ENCODE data around the gene KANSL1L. TPM values are rescaled to one million over a fixed set of nuclear protein-coding genes. Genes with fewer than 3 reads are reported as not detected.
A peak's percentile ranks its signal among the peaks of the same experiment; 100 is the strongest.
"Not testable (repeated sequence)": the region's sequence is repeated elsewhere in the genome, so short reads cannot be mapped to it uniquely, and the experiment has no call there.

Gene KANSL1L
- polyA plus RNA-seq, 1 experiment, result 8.9 TPM

DNA sequence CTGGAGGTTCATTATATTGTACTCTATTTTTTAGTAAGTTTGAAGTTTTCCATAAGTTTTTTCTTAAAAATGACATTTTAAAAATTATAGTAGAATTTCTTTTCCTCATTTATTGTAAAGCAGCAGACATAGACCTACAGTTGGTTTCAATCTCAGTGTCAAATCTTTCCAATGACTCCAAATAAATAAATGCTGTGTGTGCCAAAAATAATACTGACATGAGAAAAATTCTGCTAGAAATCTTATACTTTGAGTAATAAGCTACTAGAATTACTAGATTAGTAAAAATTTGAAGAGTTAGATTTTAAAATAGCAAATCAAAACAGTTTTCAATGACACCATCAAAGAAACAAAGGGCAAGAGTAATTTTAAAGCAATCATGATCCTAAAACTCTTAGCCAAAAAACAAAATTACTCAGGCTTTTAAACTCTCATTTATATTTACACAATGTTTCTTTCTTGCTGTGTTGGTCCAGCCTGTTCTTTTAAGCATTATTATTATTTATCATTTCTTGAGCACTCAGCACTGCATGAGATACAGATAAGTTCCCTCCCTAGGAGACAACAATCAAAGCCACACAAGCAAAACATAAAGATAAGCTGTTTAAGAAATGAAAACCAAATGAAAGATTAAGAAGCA lies 8.3 kb upstream of the KANSL1L start:
- DNase-seq (ENCODE audit: low read depth, low spot score), result no peak
- TF ChIP-seq, protein P1, sequence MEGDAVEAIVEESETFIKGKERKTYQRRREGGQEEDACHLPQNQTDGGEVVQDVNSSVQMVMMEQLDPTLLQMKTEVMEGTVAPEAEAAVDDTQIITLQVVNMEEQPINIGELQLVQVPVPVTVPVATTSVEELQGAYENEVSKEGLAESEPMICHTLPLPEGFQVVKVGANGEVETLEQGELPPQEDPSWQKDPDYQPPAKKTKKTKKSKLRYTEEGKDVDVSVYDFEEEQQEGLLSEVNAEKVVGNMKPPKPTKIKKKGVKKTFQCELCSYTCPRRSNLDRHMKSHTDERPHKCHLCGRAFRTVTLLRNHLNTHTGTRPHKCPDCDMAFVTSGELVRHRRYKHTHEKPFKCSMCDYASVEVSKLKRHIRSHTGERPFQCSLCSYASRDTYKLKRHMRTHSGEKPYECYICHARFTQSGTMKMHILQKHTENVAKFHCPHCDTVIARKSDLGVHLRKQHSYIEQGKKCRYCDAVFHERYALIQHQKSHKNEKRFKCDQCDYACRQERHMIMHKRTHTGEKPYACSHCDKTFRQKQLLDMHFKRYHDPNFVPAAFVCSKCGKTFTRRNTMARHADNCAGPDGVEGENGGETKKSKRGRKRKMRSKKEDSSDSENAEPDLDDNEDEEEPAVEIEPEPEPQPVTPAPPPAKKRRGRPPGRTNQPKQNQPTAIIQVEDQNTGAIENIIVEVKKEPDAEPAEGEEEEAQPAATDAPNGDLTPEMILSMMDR (IDR thresholded peaks at IDR 0.05; ENCODE audit: low read depth, low read length), result no peak
- Histone ChIP-seq H3K4me3 (ENCODE audit: low read depth, low read length) (no peak overlapping the region), H3K9me3 (ENCODE audit: control insufficient read depth, insufficient read depth, low read length) (no peaks in the 10 kb centered on the region), H3K27me3 (ENCODE audit: control insufficient read depth, insufficient read depth, low read length) (no peaks in the 10 kb centered on the region), H3K27ac (ENCODE audit: low read depth, low read length) (no peak overlapping the region)
- CTCF ChIA-PET, result interaction anchor here (0.6 kb wide), 1 partner anchor 201 kb away, joined by 3 read pairs; no protein-coding TSS in a partner anchor
- POLR2A ChIA-PET, result no interaction called here

- TF ChIP-seq, protein P1 (IDR thresholded peaks at IDR 0.05; ENCODE audit: low read depth, low read length), result no peak
- Histone ChIP-seq H3K9me3 (ENCODE audit: control insufficient read depth, insufficient read depth, low read length) (no peaks in the 10 kb centered on the region), H3K27ac (ENCODE audit: low read depth, low read length) (no peak overlapping the region), H3K4me3 (ENCODE audit: low read depth, low read length) (no peak overlapping the region), H3K27me3 (ENCODE audit: control insufficient read depth, insufficient read depth, low read length) (no peaks in the 10 kb centered on the region)
- CTCF ChIA-PET, result interaction anchor here (0.7 to 1.9 kb wide), 3 partner anchors 17 to 107 kb away, joined by 3 to 6 read pairs (median 6); no protein-coding TSS in a partner anchor
- DNase-seq (ENCODE audit: low read depth, low spot score), result no peak
- POLR2A ChIA-PET, result no interaction called here
These were observed 6.6 kb upstream of the KANSL1L start for GRCh38 chr2:210177769-210178168.

- CTCF ChIA-PET, result interaction anchor here (0.7 to 1.9 kb wide), 3 partner anchors 18 to 106 kb away, joined by 3 to 6 read pairs (median 6); no protein-coding TSS in a partner anchor
- H3K27ac ChIP-seq (ENCODE audit: low read depth, low read length); DNase-seq (ENCODE audit: low read depth, low spot score); H3K9me3 ChIP-seq (ENCODE audit: control insufficient read depth, insufficient read depth, low read length); POLR2A ChIA-PET; H3K4me3 ChIP-seq (ENCODE audit: low read depth, low read length); H3K27me3 ChIP-seq (ENCODE audit: control insufficient read depth, insufficient read depth, low read length): not testable (repeated sequence)
These were observed 5.9 kb upstream of the KANSL1L start for GRCh38 chr2:210177115-210177514.

DNA sequence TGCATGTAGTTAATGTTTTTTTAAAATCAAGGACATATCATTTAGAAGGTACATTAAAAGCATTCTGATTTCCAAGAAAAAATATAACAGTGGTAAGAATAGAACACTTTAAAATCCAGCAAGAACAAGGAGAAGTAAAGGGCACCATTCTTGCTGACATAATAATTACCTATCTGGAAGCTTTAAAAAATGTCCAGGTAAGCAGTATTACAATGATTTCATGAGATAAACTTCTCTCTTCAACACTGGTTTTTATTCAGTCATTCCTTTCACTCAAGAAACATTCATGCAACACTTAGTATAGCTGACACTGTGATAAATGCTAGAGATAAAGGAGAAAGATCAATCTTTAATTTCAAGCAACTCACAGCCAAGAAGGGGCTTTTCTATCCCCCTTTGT lies 2.9 kb upstream of the KANSL1L start:
- Histone ChIP-seq H3K4me3 (ENCODE audit: low read depth, low read length) (no peak overlapping the region), H3K27me3 (ENCODE audit: control insufficient read depth, insufficient read depth, low read length) (no peaks in the 10 kb centered on the region), H3K9me3 (ENCODE audit: control insufficient read depth, insufficient read depth, low read length) (no peaks in the 10 kb centered on the region), H3K27ac (ENCODE audit: low read depth, low read length) (no peak overlapping the region)
- ChIA-PET POLR2A (no interaction called here), CTCF (interaction anchor here (0.8 to 2.6 kb wide), 3 partner anchors 18 to 25 kb away, joined by 3 to 9 read pairs (median 4); no protein-coding TSS in a partner anchor)
- TF ChIP-seq, protein P1 (IDR thresholded peaks at IDR 0.05; ENCODE audit: low read depth, low read length), result no peak
- no peak for DNase-seq (ENCODE audit: low read depth, low spot score)

DNA sequence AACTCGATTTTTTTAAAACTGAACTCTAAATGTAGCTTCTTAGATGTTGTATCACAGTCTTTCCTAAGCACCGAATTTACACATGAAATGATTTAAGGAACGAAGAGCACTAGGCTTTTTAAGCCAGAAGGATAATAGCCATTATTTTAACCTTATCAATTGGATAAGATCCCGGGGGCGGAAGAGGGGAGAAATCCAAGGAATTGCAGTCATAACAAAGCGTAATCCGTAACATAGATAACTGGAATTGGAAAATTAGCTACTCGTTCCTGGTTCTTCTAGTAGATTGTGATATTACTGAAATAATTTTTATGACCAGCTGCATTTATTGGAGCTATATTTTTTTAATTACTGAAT lies 988 bp upstream of the KANSL1L start:
- H3K9me3 ChIP-seq (ENCODE audit: control insufficient read depth, insufficient read depth, low read length), result no peaks in the 10 kb centered on the region
- no peak for DNase-seq (ENCODE audit: low read depth, low spot score)
- H3K27me3 ChIP-seq (ENCODE audit: control insufficient read depth, insufficient read depth, low read length), result no peaks in the 10 kb centered on the region
- ChIA-PET CTCF (interaction anchor here (1.1 to 1.5 kb wide), 2 partner anchors 23 to 26 kb away, joined by 5 to 10 read pairs; no protein-coding TSS in a partner anchor), POLR2A (no interaction called here)
- peak overlapping the region; percentile 69 for H3K4me3 ChIP-seq (ENCODE audit: low read depth, low read length)
- TF ChIP-seq, protein P1 (IDR thresholded peaks at IDR 0.05; ENCODE audit: low read depth, low read length), result no peak
- H3K27ac ChIP-seq (ENCODE audit: low read depth, low read length), result no peak overlapping the region

Data from AG04450 (cell line).